GM12878 (cell line): ENCODE results near the gene NUP93. TPM values are rescaled to one million over a fixed set of nuclear protein-coding genes. Genes with fewer than 3 reads are reported as not detected.

Experiments
- ATAC-seq: fragments of 200-7000 bp; cut with Tn5 transposase; 3 replicates; pipeline ENCODE4 v1.9.1; 2020; ENCODE audit warnings: mild to moderate bottlenecking, moderate library complexity
- BruUV-seq: library from RNA; stranded (reverse); fragments of 400-500 nt; replicated peaks from 2 replicates; lab custom pipeline; 2021; lab: Mats Ljungman, UMichigan
- CTCF ChIA-PET: fragments of 300-600 bp; sonication (Branson Sonifier 250); formaldehyde crosslinking; extraction: SDS; loops from one replicate; lab custom pipeline; 2021; ENCODE audit warnings: inconsistent platforms; lab: Yijun Ruan, JAX
- POLR2A ChIA-PET: fragments of 350-600 bp; formaldehyde crosslinking; extraction: SDS; loops from one replicate; lab custom pipeline; 2021; ENCODE audit warnings: inconsistent platforms; lab: Charles Lee
- RAD21 ChIA-PET: fragments of 300-600 bp; sonication (Branson Sonifier 250); formaldehyde crosslinking; loops from one replicate; lab custom pipeline; 2023; ENCODE audit warnings: antibody characterized with exemption; ENCODE audit not compliant: unreplicated experiment; lab: Charles Lee
- SMC1A ChIA-PET: fragments of 300-600 bp; sonication (Branson Sonifier 250); formaldehyde crosslinking; loops from one replicate; lab custom pipeline; 2023; ENCODE audit not compliant: unreplicated experiment, uncharacterized antibody; lab: Charles Lee
- DNase-seq: peaks from one replicate; pipeline ENCODE4 v3.0.0-alpha.2; 2011; ENCODE audit warnings: low read depth, low spot score
- FAIRE-seq: peaks from 3 replicates; lab custom pipeline; 2011; peaks lifted over from hg19 to GRCh38; lab: Jason Lieb, UNC
- H2AFZ ChIP-seq: 2 replicates; pipeline ENCODE4 v1.6.0; 2011; ENCODE audit warnings: low read depth, low read length, control low read depth; ENCODE audit not compliant: control insufficient read depth
- H3K27ac ChIP-seq: 2 replicates; pipeline ENCODE4 v1.5.1; 2011; ENCODE audit warnings: control low read depth; ENCODE audit not compliant: control insufficient read depth, insufficient read depth
- H3K27me3 ChIP-seq, 2 experiments: replicated peaks in 1 of 2; 2 replicates each; pipeline versions ENCODE4 v1.6.0 to v1.6.1; 2011; ENCODE audit warnings: low read length in 1 of 2; ENCODE audit not compliant: control insufficient read depth in 2 of 2, insufficient read depth in 2 of 2
- H3K36me3 ChIP-seq, 2 experiments: 2 replicates each; pipeline ENCODE4 v1.5.1; 2011; ENCODE audit warnings: low read length in 1 of 2; ENCODE audit not compliant: control insufficient read depth in 2 of 2, insufficient read depth in 2 of 2
- H3K4me1 ChIP-seq: 2 replicates; pipeline ENCODE4 v1.6.1; 2011; ENCODE audit warnings: mild to moderate bottlenecking, low read length, moderate library complexity, mixed read lengths; ENCODE audit not compliant: control insufficient read depth, insufficient read depth
- H3K4me2 ChIP-seq: 2 replicates; pipeline ENCODE4 v1.6.0; 2011; ENCODE audit warnings: control low read depth; ENCODE audit not compliant: control insufficient read depth, insufficient read depth
- H3K4me3 ChIP-seq: fragments of 200-600 bp; sonication (generic); 2 replicates; pipeline ENCODE4 v1.5.1; 2016
- H3K79me2 ChIP-seq: 2 replicates; pipeline ENCODE4 v1.6.0; 2011; ENCODE audit warnings: low read length; ENCODE audit not compliant: control insufficient read depth, insufficient read depth
- H3K9ac ChIP-seq: 2 replicates; pipeline ENCODE4 v1.8.0; 2011; ENCODE audit warnings: low read length, control low read depth, mixed read lengths; ENCODE audit not compliant: control insufficient read depth, insufficient read depth
- H3K9me3 ChIP-seq: replicated peaks from 3 replicates; pipeline ENCODE4 v1.5.1; 2011; ENCODE audit warnings: mild to moderate bottlenecking, low read length; ENCODE audit not compliant: control insufficient read depth, insufficient read depth
- H4K20me1 ChIP-seq: 2 replicates; pipeline ENCODE4 v1.6.0; 2011; ENCODE audit not compliant: control insufficient read depth, insufficient read depth
- CHD2 ChIP-seq: IDR thresholded peaks from 2 replicates; pipeline ENCODE4 v1.6.1; 2011; ENCODE audit warnings: low read depth, low read length, improper control_type of control experiment, borderline replicate concordance
- CREM ChIP-seq: IDR thresholded peaks from 2 replicates; pipeline ENCODE4 v1.6.1; 2014; ENCODE audit warnings: antibody characterized with exemption, low read depth
- E2F8 ChIP-seq: fragments of 450-650 bp; IDR thresholded peaks from 2 replicates; pipeline ENCODE4 v1.6.1; 2018; ENCODE audit warnings: mild to moderate bottlenecking, low read depth, moderate library complexity; ENCODE audit not compliant: partially characterized antibody
- SIX5 ChIP-seq: IDR thresholded peaks from 2 replicates; pipeline ENCODE4 v1.6.1; 2011; ENCODE audit warnings: mild to moderate bottlenecking, low read depth, low read length, moderate library complexity; ENCODE audit not compliant: severe bottlenecking
- SKIL ChIP-seq: fragments of 450-650 bp; IDR thresholded peaks from 2 replicates; pipeline ENCODE4 v1.6.1; 2017; ENCODE audit warnings: mild to moderate bottlenecking, low read depth, inconsistent platforms; ENCODE audit not compliant: poor library complexity, severe bottlenecking
- SREBF1 ChIP-seq: IDR thresholded peaks from 2 replicates; pipeline ENCODE4 v1.6.1; 2012; ENCODE audit warnings: mild to moderate bottlenecking, low read length
- TCF7 ChIP-seq: IDR thresholded peaks from 2 replicates; pipeline ENCODE4 v1.6.1; 2014; ENCODE audit warnings: antibody characterized with exemption, borderline replicate concordance
- USF1 ChIP-seq: IDR thresholded peaks from 2 replicates; pipeline ENCODE4 v1.6.1; 2011; ENCODE audit warnings: borderline replicate concordance, low read depth, mild to moderate bottlenecking, moderate library complexity, mixed read lengths, low read length; ENCODE audit not compliant: insufficient read depth; ENCODE audit errors: extremely low read length
- ZBTB4 ChIP-seq: fragments of 450-650 bp; formaldehyde crosslinking; IDR thresholded peaks from 2 replicates; pipeline ENCODE4 v1.4.0; 2022; ENCODE audit warnings: mild to moderate bottlenecking, moderate library complexity
- WGBS: methylation state at CpG from one replicate; pipeline ENCODE4 v1.1.6; 2016; ENCODE audit warnings: low lambda C conversion rate; ENCODE audit not compliant: insufficient replicate concordance, insufficient coverage; ENCODE audit errors: missing lambda C conversion rate; 5-methylcytosine and 5-hydroxymethylcytosine counted together
- in situ Hi-C: fragments of 300-500 bp; cut with MboI; formaldehyde crosslinking; loops from 9 replicates; pipeline ENCODE4 v1.14.3; 2018; ENCODE audit warnings: mixed read lengths
- intact Hi-C: fragments of 100-400 bp; cut with micrococcal nuclease; formaldehyde crosslinking; loops from one replicate; pipeline ENCODE4 v1.14.2; 2022; ENCODE audit not compliant: unreplicated experiment
- polyA plus RNA-seq, 11 experiments: library from polyadenylated mRNA; depleted of rRNA in 4 of 11; unstranded in 6 of 11; stranded (reverse) in 5 of 11; fragments of >200 nt; fragmentation: Nextera tagmentation in 4 of 11; fragmentation: Illumina TruSeq in 1 of 11; extraction: Ambion mirVana in 4 of 11; extraction: Trizol in 1 of 11; gene quantifications; 1 replicate in 1 of 11; 2 replicates in 10 of 11; pipeline versions ENCODE4 v1.2.1 to v1.2.3, GENCODE V29; 2011 to 2016; ENCODE audit warnings: inconsistent platforms in 2 of 11, missing spikeins in 2 of 11, low read depth in 1 of 11
- total RNA-seq, 4 experiments: library from RNA; depleted of rRNA in 3 of 4; stranded (reverse); fragments of >200 nt in 3 of 4; fragmentation: Illumina TruSeq in 1 of 4; extraction: Trizol in 1 of 4; gene quantifications; 2 replicates each; pipeline versions ENCODE4 v1.2.1 to v1.2.3, GENCODE V29; 2013 to 2021

Gene NUP93
- total and polyA plus RNA-seq, 10 of the 15 experiments (the other 5 are each of a cell fraction or from before 2014, with no cell fraction given): 82.2 to 175 (median 101) TPM

GRCh38 chr16:56777482-56777881, 47.6 kb downstream of the NUP93 start:
- SMC1A ChIA-PET: interaction anchor here (1.1 to 1.8 kb wide), 3 partner anchors 10 to 219 kb away, joined by 3 to 7 read pairs (median 4); no protein-coding TSS in a partner anchor
- 98% methylated on average over 5 of the region's 5 CpGs for WGBS
- DNase-seq (no peak), FAIRE-seq (no peak), ATAC-seq (no peak)
- intact Hi-C loops: no loop called here
- in situ Hi-C loops: no loop called here
- TF ChIP-seq SKIL (no peak), CREM (no peak), CHD2 (no peak), SIX5 (no peak), E2F8 (no peak), ZBTB4 (CRISPR knock-in tag) (no peak), TCF7 (no peak), SREBF1 (no peak), USF1 (no peak)
- no peak overlapping the region for H2AFZ ChIP-seq
- CTCF ChIA-PET: interaction anchor here (0.6 kb wide), 1 partner anchor 190 kb away, joined by 3 read pairs; no protein-coding TSS in a partner anchor
- BruUV-seq: TSS peak; percentile 8
- H3K9me3 ChIP-seq: no peaks in the 10 kb centered on the region
- no peaks in the 10 kb centered on the region for H3K27me3 ChIP-seq
- RAD21 ChIA-PET: no interaction called here
- no peaks in the 10 kb centered on the region for H3K4me1 ChIP-seq
- H3K4me3 ChIP-seq: no peak overlapping the region
- no peak overlapping the region for H3K27ac ChIP-seq
- POLR2A ChIA-PET: interaction anchor here (0.6 to 1.1 kb wide), 3 partner anchors 9 to 46 kb away, joined by 3 to 4 read pairs (median 4); no protein-coding TSS in a partner anchor
- H3K79me2 ChIP-seq: peaks cover under 1% of the 10 kb centered on the region; the same call in 1 of the 2 replicates
- no peaks in the 10 kb centered on the region for H4K20me1 ChIP-seq
- H3K36me3 ChIP-seq: no peaks in the 10 kb centered on the region; a peak in 2 of 4 replicates
- no peak overlapping the region for H3K4me2 ChIP-seq
- H3K9ac ChIP-seq: no peak overlapping the region
